PC-9 (cell line): Measurements from ENCODE around the gene ITGB5. TPM values are rescaled to one million over a fixed set of nuclear protein-coding genes. Genes with fewer than 3 reads are reported as not detected.

Experiments
- BruUV-seq: library from RNA; stranded (reverse); fragments of 400-500 nt; replicated peaks from 2 replicates; lab custom pipeline; 2021; lab: Mats Ljungman, UMichigan
- CTCF ChIA-PET: fragments of 300-600 bp; sonication (Branson Sonifier 250); formaldehyde crosslinking; loops from one replicate; lab custom pipeline; 2022; ENCODE audit warnings: antibody characterized with exemption; lab: Charles Lee
- POLR2A ChIA-PET: fragments of 300-600 bp; sonication (Branson Sonifier 250); formaldehyde crosslinking; loops from one replicate; lab custom pipeline; 2022; ENCODE audit warnings: antibody characterized with exemption; ENCODE audit not compliant: unreplicated experiment; lab: Charles Lee
- DNase-seq, 2 experiments: peaks; one replicate each; pipeline versions ENCODE4 v3.0.0 to v3.0.0-alpha.2; 2015 to 2022; ENCODE audit warnings: mixed read lengths in 1 of 2
- H2AFZ ChIP-seq: fragments of 200-600 bp; sonication (generic); 2 replicates; pipeline ENCODE4 v1.8.1; 2017; ENCODE audit warnings: antibody characterized with exemption
- H3F3A ChIP-seq: fragments of 200-600 bp; sonication (generic); 2 replicates; pipeline ENCODE4 v1.8.1; 2017; ENCODE audit warnings: antibody characterized with exemption, mild to moderate bottlenecking, low read depth; ENCODE audit not compliant: insufficient read depth
- H3K27ac ChIP-seq: fragments of 200-600 bp; sonication (generic); 2 replicates; pipeline ENCODE4 v1.6.1; 2016; ENCODE audit warnings: mixed run types
- H3K27me3 ChIP-seq: fragments of 200-600 bp; sonication (generic); 2 replicates; pipeline ENCODE4 v1.6.1; 2016; ENCODE audit warnings: low read depth, mixed run types; ENCODE audit not compliant: insufficient read depth
- H3K36me3 ChIP-seq: fragments of 200-600 bp; sonication (generic); 2 replicates; pipeline ENCODE4 v1.6.1; 2016; ENCODE audit warnings: low read depth, mixed run types
- H3K4me1 ChIP-seq: fragments of 200-600 bp; sonication (generic); replicated peaks from 2 replicates; pipeline ENCODE4 v1.6.1; 2016; ENCODE audit warnings: mixed run types; ENCODE audit not compliant: insufficient read depth
- H3K4me2 ChIP-seq: fragments of 200-600 bp; sonication (generic); 2 replicates; pipeline ENCODE4 v1.6.1; 2017; ENCODE audit warnings: mixed run types
- H3K4me3 ChIP-seq: fragments of 200-600 bp; sonication (generic); 2 replicates; pipeline ENCODE4 v1.6.1; 2016; ENCODE audit warnings: mixed run types
- H3K79me2 ChIP-seq: fragments of 200-600 bp; sonication (generic); 2 replicates; pipeline ENCODE4 v1.6.1; 2017; ENCODE audit warnings: low read depth, mixed run types
- H3K9me2 ChIP-seq: fragments of 200-600 bp; sonication (generic); 2 replicates; pipeline ENCODE4 v1.8.1; 2017; ENCODE audit warnings: mild to moderate bottlenecking; ENCODE audit not compliant: insufficient read depth
- H3K9me3 ChIP-seq: fragments of 200-600 bp; sonication (generic); 2 replicates; pipeline ENCODE4 v1.8.1; 2016; ENCODE audit warnings: low read depth; ENCODE audit not compliant: insufficient read depth
- H4K20me1 ChIP-seq: fragments of 200-600 bp; sonication (generic); 2 replicates; pipeline ENCODE4 v1.8.1; 2017; ENCODE audit not compliant: insufficient read depth
- CTCF ChIP-seq: fragments of 200-600 bp; sonication (generic); conservative IDR thresholded peaks from 2 replicates; pipeline ENCODE4 v1.6.1; 2017; ENCODE audit warnings: mixed run types, antibody characterized with exemption, mild to moderate bottlenecking, moderate library complexity
- EZH2 ChIP-seq: fragments of 200-600 bp; sonication (generic); IDR thresholded peaks from 2 replicates; pipeline ENCODE4 v1.8.0; 2017; ENCODE audit warnings: antibody characterized with exemption, low read depth
- intact Hi-C: fragments of 100-400 bp; cut with micrococcal nuclease; formaldehyde crosslinking; loops from one replicate; pipeline ENCODE4 v1.10.0; 2022; ENCODE audit not compliant: unreplicated experiment
- total RNA-seq: library from RNA; stranded (reverse); gene quantifications from 2 replicates; pipeline ENCODE4 v1.2.3, GENCODE V29; 2021

The ITGB5 gene
- total RNA-seq, 1 experiment from 2014 or later, result 226 TPM

GRCh38 chr3:124769462-124769861 lies 117.7 kb downstream of the ITGB5 start:
- no peaks in the 10 kb centered on the region for H3F3A ChIP-seq

DNA sequence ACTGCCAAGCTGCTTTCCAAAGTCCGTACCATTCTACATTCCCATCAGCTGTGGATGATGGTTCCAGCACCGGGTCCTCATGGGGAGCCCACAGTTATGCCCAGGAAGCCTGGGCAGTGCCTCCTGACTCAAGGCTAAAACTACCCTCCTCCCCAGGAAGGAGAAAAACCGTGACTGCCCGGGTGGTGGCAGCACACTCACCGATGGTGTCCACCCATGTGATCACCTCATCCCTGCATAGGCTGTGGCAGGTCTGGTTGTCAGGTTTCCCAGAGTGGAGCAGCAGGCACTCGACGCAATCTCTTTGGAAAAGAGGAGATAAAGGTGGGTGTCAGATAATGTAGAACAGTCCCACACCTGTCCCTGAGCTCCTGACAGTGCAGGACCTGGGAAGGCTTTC lies 118.4 kb downstream of the ITGB5 start:
- intact Hi-C loops, result no loop called here
- no peak overlapping the region for H2AFZ ChIP-seq
- H3K9me2 ChIP-seq, result no peaks in the 10 kb centered on the region
- H3K4me1 ChIP-seq, result no peaks in the 10 kb centered on the region; the same call in 1 of the 2 replicates
- no peak for DNase-seq
- no peaks in the 10 kb centered on the region; the same call in 1 of the 2 replicates for H3K36me3 ChIP-seq
- TF ChIP-seq EZH2, result no peak
- no peak for TF ChIP-seq CTCF
- POLR2A ChIA-PET, result no interaction called here
- H3K9me3 ChIP-seq, result no peaks in the 10 kb centered on the region
- no peak overlapping the region for H3K4me2 ChIP-seq
- no peaks in the 10 kb centered on the region for H3K79me2 ChIP-seq
- no peaks in the 10 kb centered on the region for H3F3A ChIP-seq
- H3K27me3 ChIP-seq, result no peaks in the 10 kb centered on the region
- H3K27ac ChIP-seq, result no peak overlapping the region
- BruUV-seq, result no TSS peak
- CTCF ChIA-PET, result no interaction called here
- no peak overlapping the region for H3K4me3 ChIP-seq
- H4K20me1 ChIP-seq, result no peaks in the 10 kb centered on the region

More at GRCh38 chr3:124769462-124769861, 117.7 kb downstream of the ITGB5 start:
- CTCF ChIA-PET, result interaction anchor here (0.7 kb wide), 1 partner anchor 23 kb away, joined by 3 read pairs; no protein-coding TSS in a partner anchor
- TF ChIP-seq EZH2 (no peak), CTCF (no peak)
- H2AFZ ChIP-seq, result no peak overlapping the region
- H3K79me2 ChIP-seq, result no peaks in the 10 kb centered on the region
- no peak overlapping the region for H3K4me2 ChIP-seq
- no peaks in the 10 kb centered on the region for H3K9me2 ChIP-seq
- no peak for DNase-seq
- BruUV-seq, result no TSS peak
- peaks cover 4% of the 10 kb centered on the region; the same call in 1 of the 2 replicates for H3K4me1 ChIP-seq
- H3K4me3 ChIP-seq, result no peak overlapping the region
- H3K27me3 ChIP-seq, result no peaks in the 10 kb centered on the region
- H3K9me3 ChIP-seq, result no peaks in the 10 kb centered on the region
- H3K27ac ChIP-seq, result no peak overlapping the region
- POLR2A ChIA-PET, result no interaction called here
- H4K20me1 ChIP-seq, result no peaks in the 10 kb centered on the region
- H3K36me3 ChIP-seq, result no peaks in the 10 kb centered on the region
- intact Hi-C loops, result no loop called here

DNA sequence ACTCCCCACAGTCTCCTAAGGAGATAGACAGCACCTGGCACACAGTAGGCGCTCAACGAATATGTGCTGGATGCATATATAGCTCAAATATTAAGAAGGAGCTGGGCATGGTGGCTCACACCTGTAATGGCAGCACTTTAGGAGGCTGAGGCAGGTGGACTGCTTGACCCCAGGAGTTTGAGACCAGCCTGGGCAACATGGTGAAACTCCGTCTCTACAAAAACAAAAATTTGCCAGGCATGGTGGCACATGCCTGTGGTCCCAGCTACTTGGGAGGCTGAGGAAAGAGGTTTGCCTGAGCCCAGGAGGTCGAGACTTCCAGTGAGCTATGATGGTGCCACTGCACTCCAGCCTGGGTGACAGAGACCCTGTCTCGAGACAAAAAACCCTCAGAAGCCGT lies 119.5 kb downstream of the ITGB5 start:
- intact Hi-C loops, result no loop called here
- no peak overlapping the region for H2AFZ ChIP-seq
- H3K4me3 ChIP-seq, result no peak overlapping the region
- H3K4me2 ChIP-seq, result no peak overlapping the region
- POLR2A ChIA-PET, result no interaction called here
- H3K79me2 ChIP-seq, result no peaks in the 10 kb centered on the region
- no peaks in the 10 kb centered on the region for H4K20me1 ChIP-seq
- H3K9me3 ChIP-seq, result no peaks in the 10 kb centered on the region
- H3K27me3 ChIP-seq, result no peaks in the 10 kb centered on the region
- no peak overlapping the region for H3K27ac ChIP-seq
- H3K9me2 ChIP-seq, result no peaks in the 10 kb centered on the region
- BruUV-seq, result no TSS peak
- H3K36me3 ChIP-seq, result peaks cover 5% of the 10 kb centered on the region; the same call in 1 of the 2 replicates
- DNase-seq, result no peak
- no peaks in the 10 kb centered on the region; the same call in 1 of the 2 replicates for H3K4me1 ChIP-seq
- no peak for TF ChIP-seq EZH2
- no peak for TF ChIP-seq CTCF
- CTCF ChIA-PET, result interaction anchor here (0.6 kb wide), 1 partner anchor 139 kb away, joined by 3 read pairs; no protein-coding TSS in a partner anchor
- no peaks in the 10 kb centered on the region for H3F3A ChIP-seq
